Smooth muscle cell of trachea (primary cell): ENCODE measurements around the gene CRADD. TPM values are rescaled to one million over a fixed set of nuclear protein-coding genes. Genes with fewer than 3 reads are reported as not detected.

Source experiments
- total RNA-seq: library from RNA; depleted of rRNA; stranded (reverse); fragments of >200 nt; gene quantifications from 2 replicates; pipeline ENCODE4 v1.2.1, GENCODE V29; 2014

The CRADD gene
- total RNA-seq = 16.0 and 19.1 TPM in 2 replicates

GRCh38 chr12:93677195-93678064 is at the start of gene CRADD:
TSS of gene CRADD (plus strand) at chr12:93677375.

Other genes with a start within 250 kb of the CRADD start
- gene UBE2N, start 235.4 kb upstream of the CRADD start, total RNA-seq = 51.1 and 59.1 TPM in 2 replicates
- gene MRPL42, start 209.9 kb upstream of the CRADD start, total RNA-seq = 53.1 and 76.8 TPM in 2 replicates
- gene SOCS2, start 104.7 kb upstream of the CRADD start, total RNA-seq = 39.0 and 76.2 TPM in 2 replicates